GF-D8 (cell line): ENCODE results near the gene NHP2.

Source experiments
- DNase-seq: peaks from one replicate; lab custom pipeline; 2025; lab: John Stamatoyannopoulos, UW

NHP2 gene

GRCh38 chr5:178114325-178115135 is 39.2 kb downstream of the NHP2 start:
- DNase-seq, result no peak

GRCh38 chr5:178113841-178114324 is 39.8 kb downstream of the NHP2 start:
- DNase-seq, result no peak

GRCh38 chr5:178113141-178113787 is 40.4 kb downstream of the NHP2 start, which contains the start of gene N4BP3:
N4BP3 (plus strand) TSS chr5:178113532; CDS start chr5:178119584, 6,052 bp downstream.
- DNase-seq, result no peak

GRCh38 chr5:178112545-178112944 is 41.1 kb downstream of the NHP2 start:
- DNase-seq, result no peak

- no peak for DNase-seq
These were observed 41.8 kb downstream of the NHP2 start for GRCh38 chr5:178111925-178112324.

GRCh38 chr5:178110511-178110910 is 43.2 kb downstream of the NHP2 start:
- no peak for DNase-seq

GRCh38 chr5:178108966-178109365 is 44.7 kb downstream of the NHP2 start:
- DNase-seq, result no peak

GRCh38 chr5:178108446-178108845 is 45.2 kb downstream of the NHP2 start:
- DNase-seq, result no peak

- DNase-seq, result no peak
These were observed 45.9 kb downstream of the NHP2 start for GRCh38 chr5:178107756-178108310.

GRCh38 chr5:178106556-178107239 is 47.0 kb downstream of the NHP2 start:
- DNase-seq, result no peak

- DNase-seq, result no peak
These were observed 47.6 kb downstream of the NHP2 start for GRCh38 chr5:178106086-178106485.

- DNase-seq, result no peak
These were observed 49.2 kb downstream of the NHP2 start for GRCh38 chr5:178104492-178104891.

- no peak for DNase-seq
These were observed 50.1 kb downstream of the NHP2 start for GRCh38 chr5:178103612-178104011.
